ENCODE measurements around the gene RPS27L. TPM values are rescaled to one million over a fixed set of nuclear protein-coding genes. Genes with fewer than 3 reads are reported as not detected.

Gene RPS27L
- total RNA-seq, 1 donor from 2014 or later, result 16.9 TPM

GRCh38 chr15:63135804-63136203, 21.5 kb downstream of the RPS27L start:
- DNase-seq (ENCODE audit: low spot score in 2 of 2), result no peak
- peak overlapping the region in 1 of 2 donors; percentile 9 for H3K4me3 ChIP-seq
- peak overlapping the region; percentile 70 to 78 for H3K27ac ChIP-seq
- peaks cover 10 to 30% of the 10 kb centered on the region in 2 donors for H3K4me1 ChIP-seq
- no peak for TF ChIP-seq CTCF (IDR thresholded peaks at IDR 0.05)
- H3K9me3 ChIP-seq, result no peaks in the 10 kb centered on the region
- H3K36me3 ChIP-seq, result peaks cover 0 to 7% of the 10 kb centered on the region in 2 donors
- intact Hi-C loops (cut with DNase I), result no loop called here
- H3K27me3 ChIP-seq, result no peaks in the 10 kb centered on the region

- Histone ChIP-seq H3K4me3 (peak overlapping the region in 1 of 2 donors; percentile 9), H3K4me1 (peaks cover 10 to 30% of the 10 kb centered on the region in 2 donors), H3K36me3 (peaks cover 0 to 12% of the 10 kb centered on the region in 2 donors), H3K27ac (peak overlapping the region; percentile 70 to 78), H3K27me3 (no peaks in the 10 kb centered on the region), H3K9me3 (no peaks in the 10 kb centered on the region)
- intact Hi-C loops (cut with DNase I), result no loop called here
- TF ChIP-seq CTCF (IDR thresholded peaks at IDR 0.05), result no peak
- DNase-seq (ENCODE audit: low spot score in 2 of 2), result no peak
Measured at GRCh38 chr15:63135281-63135680, 22.0 kb downstream of the RPS27L start.

- TF ChIP-seq CTCF (IDR thresholded peaks at IDR 0.05), result no peak
- DNase-seq (ENCODE audit: low spot score in 2 of 2), result no peak
- no peaks in the 10 kb centered on the region for H3K9me3 ChIP-seq
- peak overlapping the region; percentile 70 to 78 for H3K27ac ChIP-seq
- H3K4me1 ChIP-seq, result peaks cover 10 to 30% of the 10 kb centered on the region in 2 donors
- H3K36me3 ChIP-seq, result peaks cover 0 to 18% of the 10 kb centered on the region in 2 donors
- no peaks in the 10 kb centered on the region for H3K27me3 ChIP-seq
- intact Hi-C loops (cut with DNase I), result no loop called here
- H3K4me3 ChIP-seq, result no peak overlapping the region
Measured at GRCh38 chr15:63134245-63134985, 22.9 kb downstream of the RPS27L start.

GRCh38 chr15:63133786-63134185, 23.5 kb downstream of the RPS27L start:
- Histone ChIP-seq H3K4me1 (peaks cover 10 to 30% of the 10 kb centered on the region in 2 donors), H3K4me3 (no peak overlapping the region), H3K9me3 (no peaks in the 10 kb centered on the region), H3K27ac (peak overlapping the region; percentile 70 to 78), H3K36me3 (peaks cover 0 to 19% of the 10 kb centered on the region in 2 donors), H3K27me3 (no peaks in the 10 kb centered on the region)
- intact Hi-C loops (cut with DNase I), result no loop called here
- no peak for DNase-seq (ENCODE audit: low spot score in 2 of 2)
- no peak for TF ChIP-seq CTCF (IDR thresholded peaks at IDR 0.05)

- intact Hi-C loops (cut with DNase I), result no loop called here
- no peak overlapping the region for H3K4me3 ChIP-seq
- no peak for DNase-seq (ENCODE audit: low spot score in 2 of 2)
- no peak for TF ChIP-seq CTCF (IDR thresholded peaks at IDR 0.05)
- H3K4me1 ChIP-seq, result peaks cover 0 to 4% of the 10 kb centered on the region in 2 donors
- H3K27me3 ChIP-seq, result no peaks in the 10 kb centered on the region
- H3K36me3 ChIP-seq, result peaks cover 15 to 25% of the 10 kb centered on the region in 2 donors
- H3K27ac ChIP-seq, result no peak overlapping the region
- no peaks in the 10 kb centered on the region for H3K9me3 ChIP-seq
Measured at GRCh38 chr15:63126726-63127125, 30.6 kb downstream of the RPS27L start.
